Gastrocnemius medialis (tissue), 4 donors: Measurements from ENCODE around the gene LAMA2. TPM values are rescaled to one million over a fixed set of nuclear protein-coding genes. Genes with fewer than 3 reads are reported as not detected.

ENCODE experiments used
- ATAC-seq, 2 donors: fragments of 150-250 bp; one replicate each; pipeline ENCODE4 v1.9.1; 2016
- DNase-seq, 2 donors: peaks; one replicate each; pipeline ENCODE4 v3.0.0-alpha.2; 2019
- H3K27ac ChIP-seq, 4 donors: fragments of 200-600 bp; sonication (generic); 1 replicate in 1 of 4; 2 replicates in 3 of 4; pipeline ENCODE4 v1.5.1; 2016 to 2018; ENCODE audit warnings: mild to moderate bottlenecking in 2 of 4, moderate library complexity in 1 of 4
- H3K27me3 ChIP-seq, 3 donors: fragments of 200-600 bp; sonication (generic) in 2 of 3; 1 replicate in 1 of 3; 2 replicates in 2 of 3; pipeline versions ENCODE4 v1.5.1 to v1.6.0; 2016 to 2019; ENCODE audit warnings: mild to moderate bottlenecking in 1 of 3, moderate library complexity in 1 of 3
- H3K36me3 ChIP-seq, 2 donors: fragments of 200-600 bp; sonication (generic) in 1 of 2; one replicate each; pipeline ENCODE4 v1.5.1; 2017 to 2018
- H3K4me1 ChIP-seq, 2 donors: fragments of 200-600 bp; sonication (generic) in 1 of 2; one replicate each; pipeline ENCODE4 v1.5.1; 2016 to 2017; ENCODE audit warnings: mild to moderate bottlenecking in 2 of 2
- H3K4me3 ChIP-seq, 4 donors: fragments of 200-600 bp; sonication (generic) in 3 of 4; 1 replicate in 1 of 4; 2 replicates in 3 of 4; pipeline ENCODE4 v1.5.1; 2016 to 2019; ENCODE audit warnings: mild to moderate bottlenecking in 2 of 4
- H3K9me3 ChIP-seq, 3 donors: fragments of 200-600 bp; sonication (generic) in 2 of 3; 1 replicate in 1 of 3; 2 replicates in 2 of 3; pipeline ENCODE4 v1.5.1; 2016 to 2019
- POLR2A ChIP-seq, 2 donors: fragments of 450-650 bp; IDR thresholded peaks; one replicate each; pipeline ENCODE4 v1.6.1; 2017; ENCODE audit warnings: antibody characterized with exemption in 2 of 2, mild to moderate bottlenecking in 2 of 2, moderate library complexity in 2 of 2
- in situ Hi-C, 4 donors: fragments of 200-750 bp; cut with MboI; loops; one replicate each; pipeline versions ENCODE4 v1.15.0 to v1.8.0; 2017; ENCODE audit warnings: low sequenced_read_pairs in 4 of 4
- intact Hi-C: fragments of 100-400 bp; cut with DNase I; formaldehyde crosslinking; loops from one replicate; pipeline ENCODE4 v1.15.1; 2023; ENCODE audit warnings: low total_unique reads
- total RNA-seq, 4 donors: library from RNA; depleted of rRNA; stranded (reverse); fragments of >200 nt; gene quantifications; one replicate each; pipeline versions ENCODE4 v1.1.0 to v1.2.3, GENCODE V29; 2016
- TF ChIP-seq, protein P1 (sequence below), 5 experiments: fragments of 450-650 bp in 3 of 5; fragments of 200-600 bp in 2 of 5; sonication (generic) in 2 of 5; IDR thresholded peaks in 4 of 5; conservative IDR thresholded peaks in 1 of 5; 1 replicate in 4 of 5; 2 replicates in 1 of 5; pipeline ENCODE4 v1.5.1; 2016 to 2019; ENCODE audit warnings: antibody characterized with exemption in 5 of 5, mild to moderate bottlenecking in 3 of 5, moderate library complexity in 3 of 5

Gene LAMA2
- total RNA-seq, 4 donors from 2014 or later: 52.9 to 113 (median 71.3) TPM

DNA sequence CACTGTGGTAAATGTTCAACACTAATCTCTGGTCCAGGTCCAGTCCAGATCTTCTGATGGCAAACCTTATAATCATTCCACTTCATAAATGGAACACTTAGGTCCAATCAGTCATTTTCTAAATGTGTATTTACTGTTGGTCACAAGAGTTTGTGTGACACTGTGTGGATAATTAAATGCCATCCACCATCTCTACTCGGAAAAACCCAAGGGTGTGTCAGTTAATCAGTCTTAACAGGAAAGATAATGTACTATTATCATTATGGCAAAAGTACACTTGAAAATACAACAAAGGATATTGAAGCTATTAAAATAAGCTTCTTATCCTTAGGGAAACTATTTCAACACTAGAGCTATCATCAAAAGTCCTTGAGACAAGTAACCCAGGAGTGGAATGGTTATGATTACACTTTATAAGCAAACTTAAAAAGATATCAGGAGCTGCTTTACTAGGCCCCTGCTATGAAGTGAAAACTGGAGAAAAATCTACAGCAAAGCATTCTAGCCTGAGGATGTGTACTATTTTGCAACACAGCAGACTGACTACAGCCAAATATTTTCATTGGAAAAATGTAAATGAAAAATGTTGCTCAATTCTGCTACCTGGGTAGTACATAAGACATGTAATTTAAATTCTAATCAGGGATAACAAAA, 227.9 kb downstream of the LAMA2 start:
- peaks cover 0 to 15% of the 10 kb centered on the region in 2 donors for H3K4me1 ChIP-seq
- no peak overlapping the region for H3K4me3 ChIP-seq
- in situ Hi-C loops: no loop called here
- DNase-seq (no peak), ATAC-seq (no peak)
- H3K27ac ChIP-seq: peak overlapping the region in 3 of 4 donors; percentile 5 to 30 (median 10)
- no peaks in the 10 kb centered on the region for H3K36me3 ChIP-seq
- no peaks in the 10 kb centered on the region for H3K27me3 ChIP-seq
- TF ChIP-seq, protein P1, sequence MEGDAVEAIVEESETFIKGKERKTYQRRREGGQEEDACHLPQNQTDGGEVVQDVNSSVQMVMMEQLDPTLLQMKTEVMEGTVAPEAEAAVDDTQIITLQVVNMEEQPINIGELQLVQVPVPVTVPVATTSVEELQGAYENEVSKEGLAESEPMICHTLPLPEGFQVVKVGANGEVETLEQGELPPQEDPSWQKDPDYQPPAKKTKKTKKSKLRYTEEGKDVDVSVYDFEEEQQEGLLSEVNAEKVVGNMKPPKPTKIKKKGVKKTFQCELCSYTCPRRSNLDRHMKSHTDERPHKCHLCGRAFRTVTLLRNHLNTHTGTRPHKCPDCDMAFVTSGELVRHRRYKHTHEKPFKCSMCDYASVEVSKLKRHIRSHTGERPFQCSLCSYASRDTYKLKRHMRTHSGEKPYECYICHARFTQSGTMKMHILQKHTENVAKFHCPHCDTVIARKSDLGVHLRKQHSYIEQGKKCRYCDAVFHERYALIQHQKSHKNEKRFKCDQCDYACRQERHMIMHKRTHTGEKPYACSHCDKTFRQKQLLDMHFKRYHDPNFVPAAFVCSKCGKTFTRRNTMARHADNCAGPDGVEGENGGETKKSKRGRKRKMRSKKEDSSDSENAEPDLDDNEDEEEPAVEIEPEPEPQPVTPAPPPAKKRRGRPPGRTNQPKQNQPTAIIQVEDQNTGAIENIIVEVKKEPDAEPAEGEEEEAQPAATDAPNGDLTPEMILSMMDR (IDR thresholded peaks at IDR 0.05 in 4 of 5, conservative IDR thresholded peaks at IDR 0.05 in 1 of 5): no peak
- no peak for TF ChIP-seq POLR2A (IDR thresholded peaks at IDR 0.05)
- intact Hi-C loops: no loop called here
- H3K9me3 ChIP-seq: no peaks in the 10 kb centered on the region

DNA sequence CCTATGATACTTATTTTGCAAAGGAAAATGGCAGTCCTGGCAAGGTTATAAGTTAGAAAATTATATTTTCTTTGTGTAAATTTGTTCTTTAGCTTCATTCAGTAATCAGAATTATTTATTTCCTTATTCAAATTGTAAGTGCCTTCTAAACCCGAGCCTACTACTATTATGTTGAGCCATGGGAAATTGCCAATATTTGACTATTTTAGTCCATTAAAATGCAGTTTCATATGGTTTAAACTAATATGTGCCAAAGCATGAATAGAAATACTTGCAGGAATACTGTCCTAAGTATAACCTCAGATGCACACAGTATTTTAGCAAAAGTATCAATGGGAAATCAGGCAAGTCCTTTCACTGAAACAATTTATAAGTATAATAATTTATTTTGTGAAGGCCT, 228.4 kb downstream of the LAMA2 start:
- intact Hi-C loops: no loop called here
- in situ Hi-C loops: no loop called here
- H3K27ac ChIP-seq: peak overlapping the region in 2 of 4 donors; percentile 5 to 10
- TF ChIP-seq, protein P1 (IDR thresholded peaks at IDR 0.05 in 4 of 5, conservative IDR thresholded peaks at IDR 0.05 in 1 of 5): no peak
- TF ChIP-seq POLR2A (IDR thresholded peaks at IDR 0.05): no peak
- H3K9me3 ChIP-seq: no peaks in the 10 kb centered on the region
- DNase-seq: no peak
- no peaks in the 10 kb centered on the region for H3K36me3 ChIP-seq
- ATAC-seq: no peak
- no peaks in the 10 kb centered on the region for H3K27me3 ChIP-seq
- no peak overlapping the region for H3K4me3 ChIP-seq
- H3K4me1 ChIP-seq: peaks cover 0 to 20% of the 10 kb centered on the region in 2 donors

DNA sequence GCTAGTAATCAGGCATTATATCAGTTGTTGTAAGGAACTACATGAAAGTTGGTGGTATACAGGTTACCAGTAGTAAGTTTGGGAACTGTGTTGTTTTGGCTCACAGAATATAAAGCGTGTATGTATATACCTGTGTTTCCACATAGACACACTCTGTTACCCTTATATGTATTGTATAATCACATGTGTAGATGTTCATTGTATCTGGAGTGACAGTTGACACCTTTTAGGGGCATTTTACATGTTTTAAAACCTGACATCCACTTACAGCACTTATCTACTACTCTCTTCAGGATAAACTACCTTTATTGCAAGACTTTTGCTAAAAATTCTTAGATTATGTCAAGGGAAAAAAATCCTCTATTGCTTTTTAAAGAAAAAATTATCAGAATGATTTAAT, 228.9 kb downstream of the LAMA2 start:
- peak overlapping the region in 2 of 4 donors; percentile 10 to 39 for H3K27ac ChIP-seq
- H3K4me1 ChIP-seq: peaks cover 0 to 23% of the 10 kb centered on the region in 2 donors
- in situ Hi-C loops: no loop called here

DNA sequence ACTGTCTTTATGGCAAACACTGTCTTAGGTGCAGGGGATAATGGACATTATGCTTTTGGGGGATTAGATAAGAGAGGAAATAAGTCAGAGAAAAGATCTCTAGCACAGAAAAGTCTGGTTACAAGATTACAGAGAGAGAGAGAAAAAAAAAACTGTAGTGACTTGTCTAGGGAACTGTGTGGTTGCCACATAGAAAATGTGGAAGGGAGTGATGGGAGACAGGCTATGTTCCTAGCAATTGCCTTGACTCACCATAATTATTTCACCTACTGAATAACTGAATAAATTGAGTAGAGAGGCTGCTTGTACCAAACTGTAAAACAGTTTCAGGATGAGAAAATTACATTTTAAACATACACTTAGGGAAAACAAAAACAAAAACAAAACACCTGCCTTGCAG, 229.7 kb downstream of the LAMA2 start:
- Histone ChIP-seq H3K27ac (peak overlapping the region in 3 of 4 donors; percentile 39 to 44 (median 42)), H3K4me1 (peaks cover 3 to 31% of the 10 kb centered on the region in 2 donors)
- intact Hi-C loops: no loop called here

More for the DNA sequence above, 228.9 kb downstream of the LAMA2 start:
- DNase-seq: no peak
- no peak for ATAC-seq
- Histone ChIP-seq H3K27me3 (no peaks in the 10 kb centered on the region), H3K4me3 (no peak overlapping the region), H3K36me3 (no peaks in the 10 kb centered on the region), H3K9me3 (no peaks in the 10 kb centered on the region)
- TF ChIP-seq POLR2A (IDR thresholded peaks at IDR 0.05): no peak
- TF ChIP-seq, protein P1 (IDR thresholded peaks at IDR 0.05 in 4 of 5, conservative IDR thresholded peaks at IDR 0.05 in 1 of 5): no peak
- intact Hi-C loops: no loop called here

More for the DNA sequence above, 229.7 kb downstream of the LAMA2 start:
- TF ChIP-seq POLR2A (IDR thresholded peaks at IDR 0.05): no peak
- TF ChIP-seq, protein P1 (IDR thresholded peaks at IDR 0.05 in 4 of 5, conservative IDR thresholded peaks at IDR 0.05 in 1 of 5): no peak
- H3K4me3 ChIP-seq: no peak overlapping the region
- in situ Hi-C loops: no loop called here
- ATAC-seq (no peak), DNase-seq (no peak)
- no peaks in the 10 kb centered on the region for H3K9me3 ChIP-seq
- no peaks in the 10 kb centered on the region for H3K27me3 ChIP-seq
- no peaks in the 10 kb centered on the region for H3K36me3 ChIP-seq
